Measurements from ENCODE around the gene SUSD3.

The SUSD3 gene

DNA sequence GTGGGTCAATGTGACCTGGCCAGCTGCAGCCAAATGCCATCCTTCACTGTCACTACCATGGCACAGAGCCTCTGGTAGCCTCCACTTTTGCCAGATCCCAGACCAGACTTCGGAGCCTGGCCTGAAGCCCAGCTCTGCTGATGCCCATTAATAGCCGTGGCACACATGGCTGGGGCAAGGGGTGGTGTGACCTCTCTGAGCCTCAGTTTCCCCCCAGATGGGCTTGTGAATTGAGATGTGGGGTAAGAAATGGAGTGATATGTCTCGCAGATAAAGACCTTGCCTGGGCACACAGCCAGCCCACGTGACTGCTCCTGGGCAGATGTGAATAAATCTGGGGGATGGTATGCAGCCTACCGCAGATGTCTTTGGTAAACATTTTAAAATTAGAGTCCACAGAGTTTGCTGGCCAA is 13.9 kb downstream of the SUSD3 start:
- DNase-seq (ENCODE audit: low read depth in 1 of 2, low spot score in 1 of 2): no peak

DNA sequence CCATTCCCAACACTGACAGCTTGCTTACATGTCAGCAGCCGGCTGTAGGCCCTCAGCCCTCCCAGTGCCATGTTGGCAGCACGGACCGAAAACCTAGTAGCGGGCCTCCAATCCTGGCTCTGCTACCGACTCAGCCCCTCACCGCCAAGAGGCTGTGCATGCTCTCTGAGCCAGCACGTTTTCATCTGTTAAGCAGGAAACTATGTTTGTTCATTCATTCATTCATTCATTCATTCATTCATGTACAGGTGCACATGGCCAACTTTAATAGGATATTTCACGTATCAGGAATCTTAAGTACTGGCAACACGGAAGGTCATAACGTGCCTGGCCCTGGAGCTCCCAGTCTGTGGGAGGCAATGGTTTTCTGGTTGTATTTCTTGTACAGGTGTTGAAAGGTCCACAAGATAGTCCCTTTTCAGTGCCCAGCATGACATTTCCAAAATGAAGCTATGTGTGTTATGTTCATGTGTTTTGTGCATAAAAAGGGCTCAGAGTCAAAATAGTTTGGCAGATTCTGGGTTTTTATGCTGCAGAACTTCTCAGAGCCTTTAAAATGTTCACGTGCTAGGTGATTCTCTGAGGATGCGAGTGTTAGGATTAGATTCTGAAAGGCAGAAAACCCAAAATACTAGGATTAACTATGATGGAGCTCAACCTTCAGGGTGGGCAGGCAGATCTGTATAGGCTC is 17.7 kb downstream of the SUSD3 start:
- no peak for DNase-seq (ENCODE audit: low read depth in 1 of 2, low spot score in 1 of 2)

GRCh38 chr9:93076792-93077128 is 18.3 kb downstream of the SUSD3 start:
- DNase-seq (ENCODE audit: low read depth in 1 of 2, low spot score in 1 of 2): no peak

DNA sequence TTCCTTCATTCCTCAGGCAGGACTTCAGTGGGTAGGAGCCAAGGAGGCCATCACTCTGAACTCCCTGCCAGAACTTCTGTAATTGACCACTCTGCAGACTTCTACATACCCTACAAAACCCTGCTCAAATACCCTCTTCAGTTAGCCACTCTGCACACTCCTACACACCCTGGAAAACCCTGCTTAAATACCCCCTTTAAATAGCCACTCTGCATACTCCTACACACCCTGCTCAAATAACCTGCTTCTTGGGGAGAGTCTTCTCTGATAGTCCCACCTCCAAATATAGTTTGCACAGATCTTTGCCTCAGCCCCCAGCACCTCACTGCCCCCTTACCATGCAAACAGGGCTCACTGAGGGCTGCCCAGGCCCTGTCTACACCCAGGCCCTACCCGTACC is 18.9 kb downstream of the SUSD3 start:
- no peak for DNase-seq (ENCODE audit: low read depth in 1 of 2, low spot score in 1 of 2)

DNA sequence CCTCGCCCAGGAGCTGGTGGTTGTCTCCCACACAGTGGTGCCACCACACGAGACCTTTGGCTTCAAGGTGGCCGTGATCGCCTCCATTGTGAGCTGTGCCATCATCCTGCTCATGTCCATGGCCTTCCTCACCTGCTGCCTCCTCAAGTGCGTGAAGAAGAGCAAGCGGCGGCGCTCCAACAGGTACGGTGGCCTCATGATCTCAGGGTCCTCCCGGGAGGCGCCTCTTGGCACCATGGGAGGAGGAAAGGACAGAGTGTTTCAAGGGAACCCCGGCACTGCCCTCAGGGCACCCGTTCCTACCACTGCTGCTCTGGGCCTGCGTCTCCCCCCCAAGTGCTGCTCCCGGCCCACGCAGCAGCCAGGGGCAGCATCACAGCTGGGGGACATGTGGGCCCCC is 19.3 kb downstream of the SUSD3 start:
- DNase-seq (ENCODE audit: low read depth in 1 of 2, low spot score in 1 of 2): no peak

GRCh38 chr9:93079371-93079770 is 20.9 kb downstream of the SUSD3 start:
- no peak for DNase-seq (ENCODE audit: low read depth in 1 of 2, low spot score in 1 of 2)

- no peak for DNase-seq (ENCODE audit: low read depth in 1 of 2, low spot score in 1 of 2)
Observed at GRCh38 chr9:93080406-93080805, 21.9 kb downstream of the SUSD3 start.

DNA sequence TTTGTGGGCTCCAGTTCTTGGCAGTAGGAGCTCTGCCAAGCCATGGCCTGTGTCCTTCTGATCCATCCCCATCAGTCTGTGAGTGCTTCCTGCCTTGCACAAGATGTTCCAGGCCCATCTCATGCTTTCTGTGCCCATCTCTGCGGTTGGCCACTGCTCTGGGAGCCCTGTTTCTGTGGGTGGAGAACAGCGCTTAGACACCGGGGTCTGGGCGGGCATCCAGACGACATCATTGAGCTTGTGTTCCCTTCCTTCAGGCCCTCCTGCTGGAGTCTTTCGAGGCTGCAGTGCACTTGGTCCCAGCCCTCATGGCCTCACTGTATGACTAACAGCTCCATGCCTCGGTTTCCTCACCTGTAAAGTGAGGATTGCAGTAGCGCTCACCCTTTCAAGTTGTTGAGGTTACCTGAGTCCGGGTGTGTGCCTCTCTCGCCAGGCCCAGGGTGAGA is 22.6 kb downstream of the SUSD3 start:
- no peak for DNase-seq (ENCODE audit: low read depth in 1 of 2, low spot score in 1 of 2)

DNA sequence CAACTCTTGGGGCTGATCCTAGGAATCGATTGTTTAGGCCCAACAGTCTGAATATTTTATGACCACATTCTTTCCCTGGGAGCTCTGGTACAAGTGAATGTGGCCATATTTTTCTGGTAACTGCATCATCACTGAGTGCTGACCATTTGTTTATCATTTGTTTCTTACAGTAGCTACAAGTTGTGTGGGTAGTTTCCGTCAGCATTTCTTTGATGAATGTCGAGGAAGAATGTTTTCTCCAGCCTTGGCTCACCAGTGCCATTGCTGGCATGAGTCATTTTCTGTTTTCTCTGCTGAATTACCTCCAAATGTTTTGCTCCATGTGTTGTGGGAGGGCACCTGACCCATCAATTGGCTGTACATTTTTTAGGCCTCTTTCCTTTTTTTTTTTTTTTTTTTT is 23.4 kb downstream of the SUSD3 start:
- DNase-seq (ENCODE audit: low read depth in 1 of 2, low spot score in 1 of 2): no peak

GRCh38 chr9:93082841-93083411 is 24.4 kb downstream of the SUSD3 start:
- no peak for DNase-seq (ENCODE audit: low read depth in 1 of 2, low spot score in 1 of 2)

DNA sequence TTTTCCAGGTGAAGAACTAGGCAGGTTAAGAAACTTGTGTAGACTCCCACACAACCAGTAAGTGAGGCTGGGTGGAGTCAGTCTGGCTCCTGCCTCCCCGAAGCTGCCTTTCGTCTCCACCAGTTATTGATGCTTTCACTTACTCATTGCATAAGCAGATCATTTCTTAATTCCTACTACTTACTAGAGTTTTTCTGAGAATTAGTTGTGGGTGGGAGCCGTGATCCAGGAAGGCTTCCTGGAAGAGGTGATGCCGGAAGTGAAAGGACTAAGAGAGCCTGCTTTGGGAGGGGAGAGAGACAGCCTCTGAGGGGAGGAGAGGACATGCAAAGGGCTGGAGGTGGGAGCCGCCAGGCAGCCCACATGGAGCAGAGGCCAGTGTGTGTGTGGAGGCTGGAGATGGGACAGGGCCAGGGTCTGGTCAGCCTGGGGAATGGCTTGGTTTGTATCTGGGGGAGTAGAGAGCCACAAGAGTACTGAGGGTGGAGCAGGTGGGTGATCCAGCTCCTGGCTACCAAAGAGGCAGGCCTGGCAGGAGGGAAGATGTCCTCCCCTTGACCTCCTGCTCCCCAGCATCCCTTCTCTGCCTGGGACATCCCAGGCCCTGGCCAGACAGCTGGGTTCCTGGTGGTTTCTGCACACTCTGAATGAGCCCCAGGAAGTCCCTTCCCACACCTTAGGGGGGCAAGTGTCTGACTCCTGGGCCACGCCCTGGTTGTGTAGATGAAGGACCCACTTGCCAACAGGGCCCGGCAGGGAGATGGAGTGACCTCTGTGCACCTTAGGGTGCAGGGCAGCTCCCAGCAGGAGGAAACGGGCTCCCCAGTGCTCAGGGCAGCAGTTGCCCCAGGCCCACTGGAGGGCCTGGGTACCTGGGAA is 25.3 kb downstream of the SUSD3 start:
- DNase-seq (ENCODE audit: low read depth in 1 of 2, low spot score in 1 of 2): no peak

DNA sequence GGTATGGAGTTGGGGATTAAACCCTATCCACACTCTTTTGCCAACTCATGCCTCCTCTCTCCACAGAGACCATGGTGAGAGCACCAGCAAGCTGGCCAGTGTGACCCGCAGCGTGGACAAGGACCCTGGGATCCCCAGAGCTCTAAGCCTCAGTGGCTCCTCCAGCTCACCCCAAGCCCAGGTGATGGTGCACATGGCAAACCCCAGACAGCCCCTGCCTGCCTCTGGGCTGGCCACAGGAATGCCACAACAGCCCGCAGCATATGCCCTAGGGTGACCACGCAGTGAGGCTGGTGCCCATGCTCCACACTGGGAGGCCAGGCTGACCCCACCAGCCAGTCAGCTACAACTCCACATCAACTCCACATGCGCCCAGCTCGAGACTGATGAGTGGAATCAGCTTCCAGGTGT is 26.0 kb downstream of the SUSD3 start:
- DNase-seq (ENCODE audit: low read depth in 1 of 2, low spot score in 1 of 2): no peak

DNA sequence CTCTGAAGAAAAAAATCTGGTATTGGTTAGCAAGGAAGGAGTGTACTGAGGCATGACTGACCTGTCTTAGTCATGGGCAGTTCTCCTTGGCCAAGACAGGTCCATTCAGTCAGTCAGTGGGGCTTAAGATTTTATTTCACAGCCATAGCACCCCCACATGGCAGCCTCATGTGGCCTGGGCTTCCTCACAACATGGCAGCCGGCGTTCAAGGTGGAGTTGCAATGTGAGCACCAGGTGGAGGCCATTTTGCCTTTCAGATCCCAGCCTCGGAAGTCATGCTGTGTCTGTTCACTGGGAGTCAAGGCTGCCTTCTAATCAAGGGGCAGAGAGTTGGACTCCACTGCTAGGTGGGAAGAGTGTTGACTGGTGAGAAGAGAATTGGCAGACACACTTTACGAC is 27.2 kb downstream of the SUSD3 start:
- DNase-seq (ENCODE audit: low read depth in 1 of 2, low spot score in 1 of 2): no peak

DNA sequence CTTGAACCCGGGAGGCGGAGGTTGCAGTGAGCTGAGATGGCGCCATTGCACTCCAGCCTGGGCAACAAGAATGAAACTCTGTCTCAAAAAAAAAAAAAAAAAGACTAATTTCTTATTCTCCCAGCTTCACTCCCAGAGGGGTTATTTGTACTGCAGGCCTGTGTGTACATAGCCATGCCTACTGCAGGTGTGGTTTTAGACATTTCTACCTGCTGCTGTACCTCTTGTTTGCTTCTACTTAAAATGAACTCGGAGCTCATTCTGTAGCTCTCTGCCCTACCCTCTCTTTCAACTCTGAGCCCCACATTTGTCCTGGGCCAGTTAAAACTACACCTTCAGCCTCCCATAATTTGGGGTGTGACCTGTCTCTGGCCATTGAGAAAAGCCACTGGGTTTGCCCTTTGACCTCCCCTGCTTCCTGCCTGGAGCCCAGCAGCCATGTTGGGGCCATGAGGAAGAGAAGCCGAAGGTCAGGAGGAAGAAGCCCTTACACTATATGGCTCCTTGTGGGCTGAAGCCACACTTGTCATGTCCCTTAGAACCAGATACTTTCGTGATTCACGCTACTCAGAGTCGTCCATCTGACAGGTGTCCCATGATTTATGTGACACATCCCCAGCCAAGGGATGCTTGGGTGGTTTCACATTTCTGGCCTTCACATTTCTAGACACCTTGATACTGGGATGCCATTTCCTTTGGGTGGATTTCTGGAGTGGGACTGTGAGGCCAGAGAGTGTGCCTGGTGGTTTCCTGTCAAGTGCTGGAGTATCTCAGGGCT is 28.1 kb downstream of the SUSD3 start:
- DNase-seq (ENCODE audit: low read depth in 1 of 2, low spot score in 1 of 2): no peak

GRCh38 chr9:93087971-93088655 is 29.6 kb downstream of the SUSD3 start:
- DNase-seq (ENCODE audit: low read depth in 1 of 2, low spot score in 1 of 2): no peak

- DNase-seq (ENCODE audit: low read depth in 1 of 2, low spot score in 1 of 2): no peak
Observed at GRCh38 chr9:93088656-93089015, 30.1 kb downstream of the SUSD3 start.

GRCh38 chr9:93089024-93089423 is 30.5 kb downstream of the SUSD3 start:
- DNase-seq (ENCODE audit: low read depth in 1 of 2, low spot score in 1 of 2): no peak

DNA sequence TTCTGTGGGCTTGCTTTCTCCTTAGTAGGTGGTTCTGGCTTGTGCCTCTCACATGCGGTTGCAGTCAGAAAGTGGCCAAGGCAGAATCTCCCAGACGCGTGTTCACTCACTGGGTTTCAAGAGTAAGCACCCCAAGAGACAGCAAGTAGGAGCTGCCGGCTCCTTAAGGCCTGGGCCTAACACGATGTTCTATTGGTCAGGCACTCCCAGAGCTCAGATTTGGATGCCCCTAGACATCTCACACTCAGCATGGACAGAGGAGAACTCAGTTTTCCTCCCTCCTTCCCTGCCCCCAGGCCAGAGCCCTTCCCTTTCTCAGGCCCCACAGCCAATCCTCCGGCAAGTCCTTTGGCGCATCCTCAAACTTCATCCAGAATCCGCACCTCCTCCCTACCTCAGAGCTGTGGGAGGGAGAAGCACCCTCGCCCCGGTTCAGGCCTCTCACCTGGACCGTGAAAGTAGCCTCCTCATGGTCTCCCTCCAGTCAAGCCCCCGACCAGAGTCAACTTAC is 31.0 kb downstream of the SUSD3 start:
- no peak for DNase-seq (ENCODE audit: low read depth in 1 of 2, low spot score in 1 of 2)

DNA sequence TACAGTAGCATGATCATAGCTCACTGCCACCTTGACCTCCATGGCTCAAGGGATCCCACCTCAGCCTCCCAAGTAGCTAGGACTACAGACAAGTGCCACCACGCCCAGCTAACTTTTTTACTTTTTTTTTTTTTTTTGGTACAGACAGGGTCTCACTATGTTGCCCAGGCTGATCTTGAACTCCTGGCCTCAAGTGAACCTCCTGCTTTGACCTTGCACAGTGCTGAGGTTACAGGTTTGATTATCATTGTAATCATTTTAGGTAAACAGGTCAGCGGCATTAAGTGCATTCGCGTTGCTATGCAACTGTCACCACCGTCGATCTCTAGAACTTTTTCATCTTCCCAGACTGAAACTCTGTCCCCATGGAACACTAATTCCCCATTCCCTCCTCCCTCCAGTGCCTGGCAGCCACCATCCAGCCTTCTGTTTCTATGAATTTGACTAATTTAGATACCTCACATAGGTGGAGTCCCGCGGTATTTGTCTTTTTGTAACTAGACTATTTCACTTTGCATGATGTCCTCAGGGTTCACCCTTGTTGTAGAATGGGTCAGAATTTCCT is 31.7 kb downstream of the SUSD3 start:
- DNase-seq (ENCODE audit: low read depth in 1 of 2, low spot score in 1 of 2): no peak

DNA sequence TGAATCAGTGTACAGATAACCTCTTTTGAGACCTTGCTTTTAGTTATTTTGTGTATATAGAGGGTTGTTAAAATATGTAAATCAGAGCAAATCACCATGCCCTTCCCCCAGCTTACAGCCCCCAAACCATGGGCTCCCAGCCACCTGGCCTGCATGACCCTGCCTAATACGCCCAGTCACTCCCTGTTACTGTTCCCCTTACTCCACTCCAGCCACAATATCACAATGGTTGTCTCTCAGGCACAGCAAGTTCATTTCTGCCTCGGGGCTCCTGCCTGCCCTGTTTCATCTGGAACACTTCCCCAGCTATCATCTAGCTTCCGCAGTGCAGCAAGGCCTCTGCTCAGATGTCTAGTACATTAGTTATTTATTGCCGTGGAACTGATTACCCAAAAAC is 32.6 kb downstream of the SUSD3 start:
- DNase-seq (ENCODE audit: low read depth in 1 of 2, low spot score in 1 of 2): no peak

Measured in activated T-helper 1 cell treated with anti-CD3 and anti-CD28 coated beads, Interleukin-2, amount 50 U/mL, for 16 hours (primary cell).